Measurements from ENCODE around the gene TIMM23B. TPM values are rescaled to one million over a fixed set of nuclear protein-coding genes. Genes with fewer than 3 reads are reported as not detected.
"Not testable (repeated sequence)": the region's sequence is repeated elsewhere in the genome, so short reads cannot be mapped to it uniquely, and the experiment has no call there.

TIMM23B gene, protein sequence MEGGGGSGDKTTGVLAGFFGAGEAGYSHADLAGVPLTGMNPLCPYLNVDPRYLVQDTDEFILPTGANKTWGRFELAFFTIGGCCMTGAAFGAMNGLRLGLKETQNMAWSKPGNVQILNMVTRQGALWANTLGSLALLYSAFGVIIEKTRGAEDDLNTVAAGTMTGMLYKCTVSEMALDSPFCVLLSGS
- polyA plus RNA-seq, result 10 to 100 TPM; 13.3 to 16.5 (median 14.1) TPM

DNA sequence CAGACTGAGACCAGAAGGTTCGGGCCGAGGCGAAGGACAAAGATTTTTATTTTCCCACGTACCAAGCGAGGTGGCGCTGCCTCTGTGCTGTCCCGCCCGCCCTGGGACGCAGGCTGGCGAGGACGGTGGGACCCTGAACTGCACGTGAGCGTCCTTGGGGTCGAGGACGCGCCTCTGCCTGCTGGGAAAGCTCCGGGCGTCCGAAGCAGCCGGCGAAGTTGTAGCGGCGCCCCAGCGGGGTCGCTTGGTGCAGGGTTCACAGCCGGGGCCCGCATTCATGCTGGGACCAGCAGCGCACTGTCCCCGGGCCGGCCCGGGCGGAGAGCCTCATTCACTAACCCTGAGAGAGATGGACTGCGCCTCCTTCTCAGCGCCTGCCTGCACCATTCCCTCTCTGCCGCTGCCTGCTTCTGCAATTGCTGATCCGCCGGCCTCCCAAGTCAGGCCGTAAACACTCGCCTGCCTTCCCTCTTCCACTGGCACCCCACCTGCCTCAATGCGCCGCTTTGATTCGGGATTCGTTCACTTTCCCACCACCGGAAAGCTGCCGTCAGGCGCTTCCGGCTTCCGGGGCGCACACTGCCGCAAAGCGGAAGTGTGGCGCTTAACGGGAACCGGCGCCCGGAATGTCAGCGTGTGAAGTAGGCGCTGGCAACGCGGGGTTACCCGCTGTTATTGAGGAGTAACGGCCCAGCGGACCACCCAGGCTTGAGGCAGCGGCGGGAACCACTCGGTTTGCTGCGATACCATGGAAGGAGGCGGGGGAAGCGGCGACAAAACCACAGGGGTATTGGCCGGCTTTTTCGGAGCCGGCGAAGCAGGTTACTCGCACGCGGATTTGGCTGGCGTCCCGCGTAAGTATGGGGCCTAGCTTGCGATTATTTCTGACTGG is at the start of gene TIMM23B, which contains the start of gene PARG:
TSS of gene TIMM23B (plus strand) at position 607 of the 892 bp plus-strand sequence. CDS start at position 749, 142 bp downstream.
TSS of gene PARG (minus strand) at position 581 of the 892 bp plus-strand sequence. CDS start at position 279, 302 bp downstream.
- H3K9me3 Mint-ChIP-seq; H3K36me3 Mint-ChIP-seq; H3K27me3 Mint-ChIP-seq (ENCODE audit: low read depth in 3 of 3): not testable (repeated sequence)
- H3K27ac Mint-ChIP-seq, result peak within 1 kb of the TSS; percentile 92 to 96 (median 94)
- DNase-seq, result peak; percentile 82 to 83 (median 82)
- H3K4me1 Mint-ChIP-seq, result peaks cover 36 to 52% of the 10 kb centered on the region in 2 donors
- peak within 1 kb of the TSS; percentile 99 to 100 (median 99) for H3K4me3 Mint-ChIP-seq

DNA sequence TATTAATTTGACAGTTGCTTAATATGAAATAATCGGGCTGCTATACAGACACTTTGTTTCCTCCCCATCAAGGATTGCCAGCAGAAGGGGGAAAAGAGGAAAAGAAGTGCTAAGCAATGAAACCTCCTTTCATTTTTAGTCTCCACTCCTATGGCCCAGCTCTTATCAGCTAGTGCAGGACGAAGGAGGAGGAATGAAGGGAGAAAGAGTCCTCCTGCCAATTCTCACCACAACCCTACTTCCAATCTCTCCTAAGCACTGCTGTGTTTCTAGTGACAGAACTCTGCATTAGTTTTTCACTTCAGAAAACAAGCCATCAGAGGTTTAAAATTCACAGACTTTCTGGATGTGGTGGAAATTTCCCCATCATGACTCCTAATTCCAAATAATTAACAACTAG is 41.9 kb upstream of the TIMM23B start:
- DNase-seq; H3K9me3 Mint-ChIP-seq; H3K4me1 Mint-ChIP-seq; H3K27me3 Mint-ChIP-seq (ENCODE audit: low read depth in 3 of 3); H3K27ac Mint-ChIP-seq; H3K4me3 Mint-ChIP-seq: not testable (repeated sequence)
- peaks cover 6 to 17% (median 10%) of the 10 kb centered on the region in 3 donors for H3K36me3 Mint-ChIP-seq

DNA sequence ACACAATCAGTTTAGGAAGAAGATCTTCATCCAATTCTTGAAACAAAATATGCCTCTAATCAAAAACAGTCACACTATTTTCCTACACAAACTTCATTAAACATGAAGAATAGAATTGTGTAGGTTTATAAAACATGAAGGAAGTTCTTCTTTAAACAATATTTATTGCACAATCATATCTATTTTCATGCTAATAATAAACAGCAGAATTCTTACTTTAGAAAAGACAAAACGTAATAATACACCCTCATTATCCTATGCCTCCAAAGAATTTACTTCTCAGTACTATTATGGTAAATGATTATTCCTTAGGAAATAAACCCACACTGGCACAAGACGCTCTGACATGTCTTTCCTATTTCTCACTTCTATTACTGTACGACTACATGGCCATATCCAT is 41.4 kb upstream of the TIMM23B start:
- not testable (repeated sequence) for H3K4me1 Mint-ChIP-seq; H3K9me3 Mint-ChIP-seq; H3K27ac Mint-ChIP-seq; H3K27me3 Mint-ChIP-seq (ENCODE audit: low read depth in 3 of 3); DNase-seq; H3K4me3 Mint-ChIP-seq
- peaks cover 6 to 17% (median 10%) of the 10 kb centered on the region in 3 donors for H3K36me3 Mint-ChIP-seq

DNA sequence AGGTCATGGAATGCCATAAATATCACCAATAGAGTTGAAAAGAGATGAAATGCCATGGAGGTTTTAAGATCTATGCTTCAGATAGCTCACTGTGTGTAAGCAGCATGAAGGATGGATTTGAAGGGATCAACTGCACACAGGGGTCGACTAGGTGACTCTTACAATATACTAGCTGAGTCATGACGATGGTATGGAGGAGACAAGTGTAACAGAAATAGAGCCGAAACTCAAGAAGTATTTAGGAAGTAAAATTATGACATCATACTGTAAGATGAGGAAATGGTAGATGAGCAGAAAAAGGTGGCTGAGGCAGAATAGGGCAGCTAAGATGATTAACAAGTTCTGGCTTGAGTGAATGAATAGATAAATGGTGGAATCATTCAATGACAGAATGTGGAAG is 38.0 kb upstream of the TIMM23B start:
- not testable (repeated sequence) for H3K27me3 Mint-ChIP-seq (ENCODE audit: low read depth in 3 of 3); H3K4me1 Mint-ChIP-seq; DNase-seq; H3K9me3 Mint-ChIP-seq; H3K36me3 Mint-ChIP-seq; H3K4me3 Mint-ChIP-seq; H3K27ac Mint-ChIP-seq

DNA sequence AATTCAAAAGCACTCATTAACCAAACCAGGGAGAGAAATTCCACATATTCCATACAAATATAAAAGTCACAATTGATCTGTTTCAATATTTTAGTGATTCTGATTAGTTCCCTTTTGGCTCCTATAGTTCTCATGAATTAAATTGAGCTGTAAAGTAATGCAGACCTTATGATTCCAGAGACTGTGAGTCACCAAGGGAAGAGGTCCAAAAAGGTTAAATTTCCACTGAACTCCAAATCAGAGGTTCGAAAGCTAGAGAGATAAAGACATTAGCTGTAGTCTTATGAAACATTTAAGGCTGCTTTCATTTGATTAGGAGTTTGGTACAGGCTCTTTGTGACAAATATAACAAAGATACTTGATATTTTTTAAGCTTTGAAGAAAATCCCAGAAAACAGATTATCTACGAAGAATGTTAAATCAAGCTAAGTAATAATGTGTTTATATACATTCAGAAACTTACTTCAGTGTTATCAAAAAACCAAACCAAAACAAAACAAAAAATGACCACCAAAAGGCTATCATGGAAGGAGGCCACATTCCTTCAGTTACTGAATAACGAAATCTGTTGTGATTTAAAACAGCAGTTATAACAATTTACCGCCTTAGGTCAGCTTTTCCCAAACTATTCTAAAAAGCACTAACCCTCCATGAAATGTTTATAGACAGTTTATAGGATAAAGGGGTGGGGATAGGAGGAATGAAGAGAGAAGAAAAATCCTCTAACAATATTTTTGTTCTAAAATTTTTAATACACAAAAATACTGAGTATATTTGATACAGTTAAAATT is 33.4 kb upstream of the TIMM23B start:
- H3K4me1 Mint-ChIP-seq, result not testable (repeated sequence)

DNA sequence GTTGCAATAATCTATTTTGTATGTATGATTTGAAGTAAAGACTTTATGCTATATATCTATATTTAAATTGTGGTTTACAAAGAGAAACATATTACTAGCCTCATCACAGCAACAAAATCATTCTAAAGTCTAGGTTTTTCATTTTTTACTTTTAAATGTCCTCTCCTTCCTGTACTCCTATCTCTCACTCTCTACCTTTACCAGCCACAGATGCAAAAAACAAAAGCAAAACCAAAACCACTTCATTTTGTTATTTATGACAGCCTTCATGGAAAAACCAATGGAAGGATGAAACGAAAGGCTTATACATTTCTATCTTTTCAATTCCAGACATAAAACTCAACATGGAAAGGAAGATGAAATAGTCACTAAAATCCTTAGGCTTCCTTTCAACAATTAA is 31.6 kb upstream of the TIMM23B start:
- H3K9me3 Mint-ChIP-seq; H3K27ac Mint-ChIP-seq; DNase-seq; H3K27me3 Mint-ChIP-seq (ENCODE audit: low read depth in 3 of 3); H3K4me3 Mint-ChIP-seq; H3K4me1 Mint-ChIP-seq; H3K36me3 Mint-ChIP-seq: not testable (repeated sequence)

More for the DNA sequence above, 33.4 kb upstream of the TIMM23B start:
- DNase-seq; H3K4me3 Mint-ChIP-seq; H3K27ac Mint-ChIP-seq; H3K36me3 Mint-ChIP-seq; H3K27me3 Mint-ChIP-seq (ENCODE audit: low read depth in 3 of 3); H3K9me3 Mint-ChIP-seq: not testable (repeated sequence)

DNA sequence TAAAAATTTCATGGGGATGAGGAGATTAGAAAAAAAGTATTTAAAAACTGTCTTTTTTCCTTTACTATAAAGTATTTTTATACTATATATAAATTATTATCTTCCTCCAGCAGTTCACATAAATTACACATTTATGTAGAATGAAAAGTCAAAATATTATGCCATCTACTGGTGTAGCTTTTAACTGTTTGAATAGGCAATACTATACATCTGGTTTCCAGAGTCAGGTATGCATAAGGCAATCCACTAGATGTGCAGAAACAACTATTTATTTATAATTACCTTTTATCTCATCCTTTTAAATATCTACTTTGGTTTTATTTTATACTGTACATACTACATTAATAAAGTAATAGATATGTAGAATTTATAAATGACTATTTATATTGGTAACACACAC is 25.4 kb upstream of the TIMM23B start:
- not testable (repeated sequence) for H3K4me3 Mint-ChIP-seq; DNase-seq; H3K9me3 Mint-ChIP-seq; H3K4me1 Mint-ChIP-seq; H3K36me3 Mint-ChIP-seq; H3K27ac Mint-ChIP-seq; H3K27me3 Mint-ChIP-seq (ENCODE audit: low read depth in 3 of 3)

DNA sequence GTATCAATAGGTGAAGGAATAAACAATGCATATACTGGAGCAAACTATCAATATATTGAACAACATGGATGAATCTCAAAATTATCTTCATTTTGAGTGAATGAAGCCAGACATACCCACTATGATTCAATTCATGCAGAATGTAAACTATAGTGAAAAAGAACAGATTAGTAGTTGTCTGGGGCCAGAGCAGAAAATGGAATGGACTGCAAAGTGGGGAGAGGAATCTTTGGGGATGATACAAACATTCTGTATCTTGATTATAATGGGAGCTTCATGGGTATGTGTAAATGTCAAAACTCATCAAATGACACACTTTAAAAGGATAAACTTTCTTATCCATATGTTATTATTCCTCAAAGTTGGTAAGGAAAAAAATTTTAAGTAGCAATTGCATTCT is 23.9 kb upstream of the TIMM23B start:
- not testable (repeated sequence) for H3K4me1 Mint-ChIP-seq; H3K36me3 Mint-ChIP-seq; H3K27me3 Mint-ChIP-seq (ENCODE audit: low read depth in 3 of 3); DNase-seq; H3K27ac Mint-ChIP-seq; H3K4me3 Mint-ChIP-seq; H3K9me3 Mint-ChIP-seq

DNA sequence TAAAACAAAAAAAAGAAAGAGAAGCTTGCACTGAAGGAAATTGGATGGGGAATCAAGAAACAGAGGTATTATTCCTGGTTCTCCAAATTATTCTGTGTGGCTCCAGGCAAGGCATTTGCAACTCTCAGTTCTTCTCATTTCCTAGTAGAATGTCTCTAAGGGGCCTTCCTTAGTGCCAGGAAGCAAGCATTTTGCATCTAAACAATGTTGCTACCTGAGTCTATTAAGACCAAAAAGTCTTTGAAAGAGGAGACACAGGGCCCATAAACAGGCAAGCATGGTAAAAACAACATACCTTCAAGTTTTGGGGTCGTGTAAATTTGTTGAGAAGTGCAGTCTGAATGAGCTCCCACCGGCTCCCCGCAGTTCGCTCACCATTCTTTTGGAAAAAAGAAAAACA is 19.8 kb upstream of the TIMM23B start:
- not testable (repeated sequence) for H3K27ac Mint-ChIP-seq; DNase-seq; H3K4me3 Mint-ChIP-seq; H3K27me3 Mint-ChIP-seq (ENCODE audit: low read depth in 3 of 3); H3K9me3 Mint-ChIP-seq; H3K4me1 Mint-ChIP-seq; H3K36me3 Mint-ChIP-seq

DNA sequence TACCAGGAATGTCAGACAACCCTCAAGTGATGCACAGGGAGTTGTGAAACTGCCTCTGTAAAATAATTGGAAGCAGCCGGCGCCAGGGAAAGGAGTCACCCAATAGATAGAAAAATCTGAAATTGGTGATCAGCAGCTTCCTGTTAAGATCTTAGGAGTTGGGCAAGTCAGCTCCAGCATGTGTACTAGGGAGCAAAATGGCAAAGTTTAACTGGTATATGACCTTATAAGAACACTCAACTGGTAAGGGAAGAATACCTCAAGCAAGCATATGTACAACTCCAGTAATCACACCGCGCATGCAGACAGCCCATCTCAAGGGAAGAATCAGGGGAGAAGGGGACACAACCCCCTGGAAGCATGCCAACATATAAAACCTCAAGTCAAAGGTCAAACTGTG is 18.3 kb upstream of the TIMM23B start:
- not testable (repeated sequence) for H3K4me1 Mint-ChIP-seq; H3K36me3 Mint-ChIP-seq; H3K27ac Mint-ChIP-seq; H3K27me3 Mint-ChIP-seq (ENCODE audit: low read depth in 3 of 3); H3K9me3 Mint-ChIP-seq; H3K4me3 Mint-ChIP-seq; DNase-seq

DNA sequence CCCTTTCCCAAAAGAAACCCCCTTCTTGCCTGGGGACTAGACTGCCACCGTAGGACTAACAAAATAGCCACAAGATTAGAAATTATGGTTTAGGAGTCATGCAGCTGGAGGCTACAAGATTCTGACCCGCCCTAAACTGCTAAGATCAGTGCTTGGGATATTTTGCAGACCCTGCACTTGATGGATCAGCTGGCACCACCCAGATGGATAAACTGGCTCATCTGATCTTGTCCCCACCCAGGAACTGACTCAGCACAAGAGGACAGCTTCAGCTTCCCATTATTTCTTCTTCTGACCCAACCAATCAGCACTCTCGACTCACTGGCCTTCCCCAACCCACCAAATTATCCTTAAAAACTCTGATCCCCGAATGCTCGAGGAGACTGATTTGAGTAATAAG is 10.6 kb upstream of the TIMM23B start:
- H3K9me3 Mint-ChIP-seq; H3K27ac Mint-ChIP-seq; DNase-seq; H3K27me3 Mint-ChIP-seq (ENCODE audit: low read depth in 3 of 3); H3K4me1 Mint-ChIP-seq; H3K4me3 Mint-ChIP-seq: not testable (repeated sequence)
- peaks cover 0 to 11% (median 0%) of the 10 kb centered on the region in 3 donors for H3K36me3 Mint-ChIP-seq

DNA sequence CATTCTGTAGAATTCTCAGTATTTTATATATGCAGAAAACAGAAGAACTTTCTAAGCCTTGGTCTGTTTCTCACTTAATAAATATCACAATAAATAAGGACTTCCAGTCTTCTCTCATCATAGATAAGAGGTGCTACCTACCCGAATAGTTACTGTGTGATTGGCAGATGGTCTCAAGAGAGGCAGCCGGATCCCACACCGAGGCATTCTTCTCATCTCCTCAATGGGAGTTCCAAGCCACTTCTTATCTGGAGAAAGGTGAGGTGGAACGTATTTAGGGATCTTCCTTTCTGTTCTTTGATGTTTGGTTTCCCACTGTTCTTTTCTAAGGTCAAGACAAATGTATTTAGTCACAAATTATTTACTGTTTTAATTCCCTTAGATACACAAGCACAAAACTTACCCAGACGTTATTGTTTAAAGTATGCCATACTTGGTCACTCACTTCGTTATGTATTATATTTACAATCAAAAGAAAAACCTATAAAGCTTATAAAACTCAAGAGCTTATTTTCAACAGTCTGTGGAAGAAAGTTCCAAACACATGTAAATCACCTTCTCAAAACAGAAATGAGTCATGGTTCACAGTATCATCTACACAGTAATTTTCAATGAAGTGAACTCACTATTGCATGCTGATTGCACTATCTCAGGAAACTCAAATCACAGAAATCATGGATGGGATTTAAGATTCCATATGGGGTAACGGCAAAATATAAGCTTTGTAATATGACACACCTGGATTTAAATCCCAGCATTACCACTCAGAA is 9.7 kb upstream of the TIMM23B start:
- not testable (repeated sequence) for H3K9me3 Mint-ChIP-seq; H3K36me3 Mint-ChIP-seq; H3K27me3 Mint-ChIP-seq (ENCODE audit: low read depth in 3 of 3); DNase-seq; H3K4me3 Mint-ChIP-seq; H3K27ac Mint-ChIP-seq
- H3K4me1 Mint-ChIP-seq, result peaks cover 0 to 11% of the 10 kb centered on the region in 2 donors

DNA sequence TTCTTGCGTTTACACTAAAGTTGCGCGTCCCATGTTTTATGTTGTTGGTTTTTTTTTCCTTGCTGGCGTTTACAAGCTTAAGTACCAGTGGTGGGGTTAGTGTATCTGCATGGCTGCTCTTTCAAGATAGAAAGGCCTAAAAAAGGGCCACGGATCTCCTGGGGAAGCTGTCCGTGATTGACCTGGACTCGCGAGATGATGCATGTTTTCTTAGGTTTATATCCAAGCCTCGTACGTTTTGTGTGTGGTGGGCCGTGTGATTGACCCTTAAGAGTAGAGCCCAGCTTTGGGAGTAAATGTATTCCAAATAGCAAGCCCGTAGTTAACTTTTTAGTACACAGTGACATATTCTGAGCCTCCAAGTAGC is 469 bp downstream of the TIMM23B start:
- not testable (repeated sequence) for H3K27me3 Mint-ChIP-seq (ENCODE audit: low read depth in 3 of 3); DNase-seq; H3K9me3 Mint-ChIP-seq; H3K36me3 Mint-ChIP-seq
- peak overlapping the region; percentile 92 to 96 (median 94) for H3K27ac Mint-ChIP-seq
- peak overlapping the region; percentile 99 to 100 (median 99) for H3K4me3 Mint-ChIP-seq
- H3K4me1 Mint-ChIP-seq, result peaks cover 36 to 51% of the 10 kb centered on the region in 2 donors
